ENCODE data around the gene SLC19A2.

The SLC19A2 gene

GRCh38 chr1:169473347-169473746 is 12.4 kb downstream of the SLC19A2 start:
- DNase-seq, result no peak

- DNase-seq, result no peak
Measured at GRCh38 chr1:169472738-169473137, 13.0 kb downstream of the SLC19A2 start.

GRCh38 chr1:169468982-169469381 is 16.8 kb downstream of the SLC19A2 start:
- no peak for DNase-seq

- DNase-seq, result no peak
Measured at GRCh38 chr1:169466259-169467230, 19.2 kb downstream of the SLC19A2 start.

GRCh38 chr1:169465281-169465680 is 20.5 kb downstream of the SLC19A2 start:
- DNase-seq, result no peak

GRCh38 chr1:169462385-169462784 is 23.4 kb downstream of the SLC19A2 start:
- DNase-seq, result no peak

GRCh38 chr1:169461390-169462000 is 24.2 kb downstream of the SLC19A2 start:
- DNase-seq, result no peak

- no peak for DNase-seq
Measured at GRCh38 chr1:169460191-169460833, 25.4 kb downstream of the SLC19A2 start.

GRCh38 chr1:169457443-169457842 is 28.3 kb downstream of the SLC19A2 start:
- no peak for DNase-seq

GRCh38 chr1:169456029-169456428 is 29.7 kb downstream of the SLC19A2 start:
- DNase-seq, result no peak

GRCh38 chr1:169452921-169453320 is 32.8 kb downstream of the SLC19A2 start:
- DNase-seq, result no peak

- DNase-seq, result no peak
Measured at GRCh38 chr1:169451218-169451824, 34.4 kb downstream of the SLC19A2 start.

GRCh38 chr1:169443923-169444322 is 41.8 kb downstream of the SLC19A2 start:
- no peak for DNase-seq

- DNase-seq, result peak in 3 of 4 experiments; percentile 10 to 53 (median 16)
Measured at GRCh38 chr1:169427081-169427641, 58.6 kb downstream of the SLC19A2 start, which contains the start of gene CCDC181. Gene CCDC181 (minus strand): TSS chr1:169427474. CDS start chr1:169424927, 2,547 bp downstream.

GRCh38 chr1:169426174-169426705 is 59.5 kb downstream of the SLC19A2 start:
- no peak for DNase-seq

GRCh38 chr1:169421309-169421708 is 64.4 kb downstream of the SLC19A2 start:
- no peak for DNase-seq

- no peak for DNase-seq
Measured at GRCh38 chr1:169414952-169415351, 70.8 kb downstream of the SLC19A2 start.
